ENCODE data around the gene ZSCAN20. TPM values are rescaled to one million over a fixed set of nuclear protein-coding genes. Genes with fewer than 3 reads are reported as not detected.

The ZSCAN20 gene
- total RNA-seq, result 3.2 and 4.5 TPM in 2 replicates

GRCh38 chr1:33472269-33472980 lies at the start of gene ZSCAN20:
Gene ZSCAN20 (plus strand): TSS chr1:33472645. CDS start chr1:33479289, 6,644 bp downstream.

DNA sequence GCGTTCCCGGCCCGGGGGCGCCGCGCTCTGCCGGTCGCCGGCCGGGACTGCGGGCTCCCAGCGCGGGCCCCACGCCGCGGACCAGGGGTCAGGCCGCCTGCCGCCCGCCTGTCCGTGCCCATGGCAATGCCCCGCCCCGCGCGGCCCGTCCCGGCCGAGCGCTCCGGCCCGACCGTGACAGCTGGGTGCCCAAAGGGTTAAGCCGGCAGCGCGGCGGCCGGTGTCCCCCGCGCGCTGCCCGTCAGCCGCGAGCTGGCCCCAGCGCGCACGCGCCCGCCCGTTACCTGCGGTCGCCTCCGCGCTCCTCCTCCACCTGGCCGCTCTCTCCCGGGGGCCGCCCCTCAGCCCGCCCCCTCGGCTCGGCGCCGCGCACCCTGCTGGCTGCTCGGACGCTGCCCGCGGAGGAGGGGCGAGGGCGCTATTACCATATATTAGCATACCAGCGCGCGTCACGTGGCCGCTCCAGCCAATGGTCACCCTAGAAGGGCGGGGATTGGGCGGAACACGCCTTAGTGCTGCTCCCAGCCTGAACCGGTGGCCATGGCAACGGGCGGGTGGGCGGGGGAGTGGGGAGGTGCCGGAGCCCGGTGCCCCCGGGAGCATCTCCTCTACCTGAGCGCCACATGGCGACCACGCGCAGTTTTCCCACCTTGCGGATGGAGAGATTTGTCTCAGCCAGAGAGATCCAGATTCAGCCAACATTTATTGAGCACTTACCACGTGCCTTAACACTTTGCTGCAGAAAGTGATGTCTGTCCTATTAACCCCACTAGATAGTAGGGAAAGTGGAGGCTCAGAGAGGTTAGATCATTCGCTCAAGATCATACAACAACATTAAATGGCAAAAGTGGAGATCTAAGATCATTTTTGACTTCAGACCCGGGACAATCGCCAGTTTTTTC lies 41.5 kb upstream of the ZSCAN20 start, which contains the start of gene PHC2:
Gene PHC2 (minus strand): TSS at position 404 of the 902 bp plus-strand sequence. CDS start 55,556 bp downstream, outside the sequence.

Other genes with a start within 250 kb of the ZSCAN20 start
- 3.2 and 6.2 TPM in 2 replicates for gene ZNF362, start 216.2 kb upstream of the ZSCAN20 start, total RNA-seq
- gene A3GALT2, start 151.5 kb upstream of the ZSCAN20 start, total RNA-seq, result not detected in 2 replicates
- 136 and 145 TPM in 2 replicates for gene PHC2, start 41.5 kb upstream of the ZSCAN20 start, total RNA-seq